IPS DF 19.7 (cell line): ENCODE measurements around the gene MAST4.
A peak's percentile ranks its signal among the peaks of the same experiment; 100 is the strongest.

ENCODE experiments used
- DNase-seq: peaks from one replicate; pipeline ENCODE4 v3.0.0-alpha.2; 2013; ENCODE audit warnings: low read depth, low spot score

MAST4 gene

GRCh38 chr5:66989781-66990180 is 393.6 kb downstream of the MAST4 start:
- DNase-seq: no peak

GRCh38 chr5:66991746-66992145 is 395.6 kb downstream of the MAST4 start:
- no peak for DNase-seq

- DNase-seq: no peak
Measured at GRCh38 chr5:66992547-66992946, 396.4 kb downstream of the MAST4 start.

- DNase-seq: no peak
Measured at GRCh38 chr5:66993448-66993847, 397.3 kb downstream of the MAST4 start.

GRCh38 chr5:66993882-66994281 is 397.7 kb downstream of the MAST4 start:
- no peak for DNase-seq

- DNase-seq: no peak
Measured at GRCh38 chr5:66994790-66995189, 398.6 kb downstream of the MAST4 start.

GRCh38 chr5:67000794-67001475 is 404.7 kb downstream of the MAST4 start:
- no peak for DNase-seq

GRCh38 chr5:67002832-67003684 is 406.9 kb downstream of the MAST4 start:
- no peak for DNase-seq

GRCh38 chr5:67003685-67003934 is 407.4 kb downstream of the MAST4 start:
- no peak for DNase-seq

- peak; percentile 71 for DNase-seq
Measured at GRCh38 chr5:67003935-67004729, 407.9 kb downstream of the MAST4 start.

GRCh38 chr5:67004730-67005350 is 408.6 kb downstream of the MAST4 start:
- no peak for DNase-seq

GRCh38 chr5:67005737-67006499 is 409.7 kb downstream of the MAST4 start:
- DNase-seq: no peak

GRCh38 chr5:67006500-67006848 is 410.3 kb downstream of the MAST4 start:
- no peak for DNase-seq

GRCh38 chr5:67009028-67009427 is 412.8 kb downstream of the MAST4 start:
- DNase-seq: no peak

- DNase-seq: no peak
Measured at GRCh38 chr5:67010684-67011409, 414.7 kb downstream of the MAST4 start.

- DNase-seq: no peak
Measured at GRCh38 chr5:67011422-67011821, 415.2 kb downstream of the MAST4 start.

- no peak for DNase-seq
Measured at GRCh38 chr5:67012171-67012570, 416.0 kb downstream of the MAST4 start.

- DNase-seq: no peak
Measured at GRCh38 chr5:67013719-67014118, 417.5 kb downstream of the MAST4 start.

- no peak for DNase-seq
Measured at GRCh38 chr5:67014191-67014590, 418.0 kb downstream of the MAST4 start.

- DNase-seq: no peak
Measured at GRCh38 chr5:67014957-67015400, 418.8 kb downstream of the MAST4 start.
